ENCODE results near the gene CERS6.

Gene CERS6

DNA sequence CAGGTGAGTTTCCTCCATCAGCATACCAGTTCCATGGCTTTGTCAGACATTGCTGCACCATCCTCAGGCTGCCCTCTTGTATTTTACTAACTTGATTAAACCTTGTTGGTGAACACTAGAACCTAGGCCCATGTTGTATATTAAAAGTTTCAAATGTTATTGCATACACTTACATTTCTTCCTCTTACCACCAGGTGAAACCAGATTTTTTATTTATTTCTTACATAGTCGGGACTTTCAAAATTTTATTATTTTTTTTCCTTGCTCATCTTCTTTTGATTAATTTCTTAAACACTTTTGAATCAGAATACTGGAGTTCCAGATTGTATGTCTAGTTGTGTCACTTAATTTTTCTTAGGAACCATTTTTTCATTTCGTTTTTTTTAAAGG, 5.9 kb downstream of the CERS6 start (continued):
- TF ChIP-seq, protein P1, sequence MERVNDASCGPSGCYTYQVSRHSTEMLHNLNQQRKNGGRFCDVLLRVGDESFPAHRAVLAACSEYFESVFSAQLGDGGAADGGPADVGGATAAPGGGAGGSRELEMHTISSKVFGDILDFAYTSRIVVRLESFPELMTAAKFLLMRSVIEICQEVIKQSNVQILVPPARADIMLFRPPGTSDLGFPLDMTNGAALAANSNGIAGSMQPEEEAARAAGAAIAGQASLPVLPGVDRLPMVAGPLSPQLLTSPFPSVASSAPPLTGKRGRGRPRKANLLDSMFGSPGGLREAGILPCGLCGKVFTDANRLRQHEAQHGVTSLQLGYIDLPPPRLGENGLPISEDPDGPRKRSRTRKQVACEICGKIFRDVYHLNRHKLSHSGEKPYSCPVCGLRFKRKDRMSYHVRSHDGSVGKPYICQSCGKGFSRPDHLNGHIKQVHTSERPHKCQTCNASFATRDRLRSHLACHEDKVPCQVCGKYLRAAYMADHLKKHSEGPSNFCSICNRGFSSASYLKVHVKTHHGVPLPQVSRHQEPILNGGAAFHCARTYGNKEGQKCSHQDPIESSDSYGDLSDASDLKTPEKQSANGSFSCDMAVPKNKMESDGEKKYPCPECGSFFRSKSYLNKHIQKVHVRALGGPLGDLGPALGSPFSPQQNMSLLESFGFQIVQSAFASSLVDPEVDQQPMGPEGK (CRISPR knock-in tag; IDR thresholded peaks at IDR 0.05; ENCODE audit: borderline replicate concordance), result no peak
- TF ChIP-seq ZFP3 (CRISPR knock-in tag; IDR thresholded peaks at IDR 0.05), result no peak
- TF ChIP-seq ZNF8 (CRISPR knock-in tag; IDR thresholded peaks at IDR 0.05), result no peak
- no peak for TF ChIP-seq RARB (CRISPR knock-in tag; IDR thresholded peaks at IDR 0.05)
- TF ChIP-seq, protein P2, sequence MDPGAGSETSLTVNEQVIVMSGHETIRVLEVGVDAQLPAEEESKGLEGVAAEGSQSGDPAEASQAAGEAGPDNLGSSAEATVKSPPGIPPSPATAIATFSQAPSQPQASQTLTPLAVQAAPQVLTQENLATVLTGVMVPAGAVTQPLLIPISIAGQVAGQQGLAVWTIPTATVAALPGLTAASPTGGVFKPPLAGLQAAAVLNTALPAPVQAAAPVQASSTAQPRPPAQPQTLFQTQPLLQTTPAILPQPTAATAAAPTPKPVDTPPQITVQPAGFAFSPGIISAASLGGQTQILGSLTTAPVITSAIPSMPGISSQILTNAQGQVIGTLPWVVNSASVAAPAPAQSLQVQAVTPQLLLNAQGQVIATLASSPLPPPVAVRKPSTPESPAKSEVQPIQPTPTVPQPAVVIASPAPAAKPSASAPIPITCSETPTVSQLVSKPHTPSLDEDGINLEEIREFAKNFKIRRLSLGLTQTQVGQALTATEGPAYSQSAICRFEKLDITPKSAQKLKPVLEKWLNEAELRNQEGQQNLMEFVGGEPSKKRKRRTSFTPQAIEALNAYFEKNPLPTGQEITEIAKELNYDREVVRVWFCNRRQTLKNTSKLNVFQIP (CRISPR knock-in tag; IDR thresholded peaks at IDR 0.05; ENCODE audit: borderline replicate concordance, low read depth), result no peak
- no peak for TF ChIP-seq BACH2 (CRISPR knock-in tag; IDR thresholded peaks at IDR 0.05; ENCODE audit: borderline replicate concordance)

DNA sequence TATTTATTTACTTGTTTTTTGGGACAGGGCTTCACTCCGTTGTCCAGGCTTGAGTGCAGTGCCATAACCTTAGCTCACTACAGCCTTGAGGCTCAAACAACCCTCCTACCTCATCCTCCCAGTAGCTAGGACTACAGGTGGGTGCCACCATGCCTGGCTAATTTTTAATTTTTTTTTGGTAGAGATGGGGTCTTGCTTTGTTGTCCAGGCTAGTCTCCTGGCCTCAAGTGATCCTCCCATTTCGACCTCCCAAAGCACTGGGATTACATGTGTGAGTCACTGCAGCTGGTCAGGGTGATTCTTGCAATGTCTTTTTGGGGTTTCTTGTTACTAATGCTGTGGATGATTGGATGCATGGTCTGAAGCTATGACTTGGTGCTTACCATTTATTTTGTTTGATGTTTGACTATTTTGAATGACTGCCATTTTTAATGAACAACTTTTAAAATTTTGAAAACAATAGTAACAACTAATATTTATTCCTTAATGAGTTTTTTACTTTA, 6.5 kb downstream of the CERS6 start:
- no peak for ATAC-seq
- TF ChIP-seq, protein P2 (CRISPR knock-in tag; IDR thresholded peaks at IDR 0.05; ENCODE audit: borderline replicate concordance, low read depth), result no peak
- TF ChIP-seq ZNF8 (CRISPR knock-in tag; IDR thresholded peaks at IDR 0.05) (no peak), CSDC2 (CRISPR knock-in tag; IDR thresholded peaks at IDR 0.05) (no peak), SNAI2 (CRISPR knock-in tag; IDR thresholded peaks at IDR 0.05) (no peak), GLIS3 (CRISPR knock-in tag; IDR thresholded peaks at IDR 0.05) (no peak), ZNF70 (CRISPR knock-in tag; IDR thresholded peaks at IDR 0.05) (no peak), ZC3H10 (CRISPR knock-in tag; IDR thresholded peaks at IDR 0.05) (no peak)
- TF ChIP-seq, protein P3, sequence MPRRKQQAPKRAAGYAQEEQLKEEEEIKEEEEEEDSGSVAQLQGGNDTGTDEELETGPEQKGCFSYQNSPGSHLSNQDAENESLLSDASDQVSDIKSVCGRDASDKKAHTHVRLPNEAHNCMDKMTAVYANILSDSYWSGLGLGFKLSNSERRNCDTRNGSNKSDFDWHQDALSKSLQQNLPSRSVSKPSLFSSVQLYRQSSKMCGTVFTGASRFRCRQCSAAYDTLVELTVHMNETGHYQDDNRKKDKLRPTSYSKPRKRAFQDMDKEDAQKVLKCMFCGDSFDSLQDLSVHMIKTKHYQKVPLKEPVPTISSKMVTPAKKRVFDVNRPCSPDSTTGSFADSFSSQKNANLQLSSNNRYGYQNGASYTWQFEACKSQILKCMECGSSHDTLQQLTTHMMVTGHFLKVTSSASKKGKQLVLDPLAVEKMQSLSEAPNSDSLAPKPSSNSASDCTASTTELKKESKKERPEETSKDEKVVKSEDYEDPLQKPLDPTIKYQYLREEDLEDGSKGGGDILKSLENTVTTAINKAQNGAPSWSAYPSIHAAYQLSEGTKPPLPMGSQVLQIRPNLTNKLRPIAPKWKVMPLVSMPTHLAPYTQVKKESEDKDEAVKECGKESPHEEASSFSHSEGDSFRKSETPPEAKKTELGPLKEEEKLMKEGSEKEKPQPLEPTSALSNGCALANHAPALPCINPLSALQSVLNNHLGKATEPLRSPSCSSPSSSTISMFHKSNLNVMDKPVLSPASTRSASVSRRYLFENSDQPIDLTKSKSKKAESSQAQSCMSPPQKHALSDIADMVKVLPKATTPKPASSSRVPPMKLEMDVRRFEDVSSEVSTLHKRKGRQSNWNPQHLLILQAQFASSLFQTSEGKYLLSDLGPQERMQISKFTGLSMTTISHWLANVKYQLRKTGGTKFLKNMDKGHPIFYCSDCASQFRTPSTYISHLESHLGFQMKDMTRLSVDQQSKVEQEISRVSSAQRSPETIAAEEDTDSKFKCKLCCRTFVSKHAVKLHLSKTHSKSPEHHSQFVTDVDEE (CRISPR knock-in tag; IDR thresholded peaks at IDR 0.05), result no peak

DNA sequence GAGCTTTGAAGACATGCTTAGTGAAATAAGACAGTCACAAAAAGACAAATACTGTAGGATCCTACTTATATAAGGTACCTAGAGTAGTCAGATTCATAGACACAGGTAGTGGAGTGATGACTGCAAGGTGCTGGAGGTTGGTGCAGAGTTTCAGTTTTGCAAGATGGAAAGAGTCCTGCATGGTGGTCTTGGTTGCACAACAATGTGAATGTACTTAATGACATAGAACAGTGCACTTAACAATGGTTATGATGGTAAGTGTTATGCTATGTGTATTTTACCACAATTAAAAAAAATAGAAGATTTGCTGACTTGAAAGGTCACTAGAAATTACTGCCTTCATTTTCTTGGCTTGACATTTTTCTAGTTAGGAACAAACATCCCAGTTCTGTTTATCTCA, 9.5 kb downstream of the CERS6 start:
- no peak for ATAC-seq
- TF ChIP-seq, protein P3 (CRISPR knock-in tag; IDR thresholded peaks at IDR 0.05), result no peak
- TF ChIP-seq ARNTL (CRISPR knock-in tag; IDR thresholded peaks at IDR 0.05; ENCODE audit: borderline replicate concordance, low read depth) (no peak), ZNF70 (CRISPR knock-in tag; IDR thresholded peaks at IDR 0.05) (no peak), CSDC2 (CRISPR knock-in tag; IDR thresholded peaks at IDR 0.05) (no peak), ZC3H10 (CRISPR knock-in tag; IDR thresholded peaks at IDR 0.05) (no peak), ESRRG (CRISPR knock-in tag; IDR thresholded peaks at IDR 0.05) (no peak), ZNF8 (CRISPR knock-in tag; IDR thresholded peaks at IDR 0.05) (no peak), TCF4 (CRISPR knock-in tag; IDR thresholded peaks at IDR 0.05; ENCODE audit: borderline replicate concordance) (no peak), RARB (CRISPR knock-in tag; IDR thresholded peaks at IDR 0.05) (no peak), PPARA (CRISPR knock-in tag; IDR thresholded peaks at IDR 0.05; ENCODE audit: borderline replicate concordance) (no peak), BACH2 (CRISPR knock-in tag; IDR thresholded peaks at IDR 0.05; ENCODE audit: borderline replicate concordance) (no peak), TOX (CRISPR knock-in tag; IDR thresholded peaks at IDR 0.05; ENCODE audit: borderline replicate concordance) (no peak), OSR1 (CRISPR knock-in tag; IDR thresholded peaks at IDR 0.05) (no peak)
- TF ChIP-seq, protein P4, sequence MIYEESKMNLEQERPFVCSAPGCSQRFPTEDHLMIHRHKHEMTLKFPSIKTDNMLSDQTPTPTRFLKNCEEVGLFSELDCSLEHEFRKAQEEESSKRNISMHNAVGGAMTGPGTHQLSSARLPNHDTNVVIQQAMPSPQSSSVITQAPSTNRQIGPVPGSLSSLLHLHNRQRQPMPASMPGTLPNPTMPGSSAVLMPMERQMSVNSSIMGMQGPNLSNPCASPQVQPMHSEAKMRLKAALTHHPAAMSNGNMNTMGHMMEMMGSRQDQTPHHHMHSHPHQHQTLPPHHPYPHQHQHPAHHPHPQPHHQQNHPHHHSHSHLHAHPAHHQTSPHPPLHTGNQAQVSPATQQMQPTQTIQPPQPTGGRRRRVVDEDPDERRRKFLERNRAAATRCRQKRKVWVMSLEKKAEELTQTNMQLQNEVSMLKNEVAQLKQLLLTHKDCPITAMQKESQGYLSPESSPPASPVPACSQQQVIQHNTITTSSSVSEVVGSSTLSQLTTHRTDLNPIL (CRISPR knock-in tag; IDR thresholded peaks at IDR 0.05; ENCODE audit: low read depth), result no peak
- TF ChIP-seq, protein P2 (CRISPR knock-in tag; IDR thresholded peaks at IDR 0.05; ENCODE audit: borderline replicate concordance, low read depth), result no peak
